ENCODE measurements around the gene SNX13. TPM values are rescaled to one million over a fixed set of nuclear protein-coding genes. Genes with fewer than 3 reads are reported as not detected.

Gene SNX13
- total and polyA plus RNA-seq, 9 of the 15 experiments (the other 6 are each of a cell fraction or from before 2014, with no cell fraction given) = 5.6 to 33.2 (median 25.4) TPM

DNA sequence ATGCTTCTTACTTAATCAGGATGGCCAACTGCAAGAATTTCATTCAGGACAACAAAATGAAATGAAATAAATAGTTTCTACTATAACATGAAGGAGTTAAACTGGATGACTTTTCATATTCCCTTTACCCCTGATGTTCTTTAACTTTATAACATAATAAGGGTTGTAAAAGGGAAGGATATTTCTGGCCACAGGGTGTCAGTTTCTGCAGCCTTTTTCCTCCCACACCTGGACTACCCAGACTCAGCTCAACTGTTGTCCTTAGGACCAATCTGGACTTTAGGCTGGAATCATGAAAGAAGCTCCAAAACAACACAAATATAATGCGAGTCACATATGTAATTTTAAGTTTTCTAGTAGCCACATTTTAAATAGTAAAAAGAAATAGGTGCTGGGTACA is 44.0 kb upstream of the SNX13 start (continued):
- TF ChIP-seq, protein P1, sequence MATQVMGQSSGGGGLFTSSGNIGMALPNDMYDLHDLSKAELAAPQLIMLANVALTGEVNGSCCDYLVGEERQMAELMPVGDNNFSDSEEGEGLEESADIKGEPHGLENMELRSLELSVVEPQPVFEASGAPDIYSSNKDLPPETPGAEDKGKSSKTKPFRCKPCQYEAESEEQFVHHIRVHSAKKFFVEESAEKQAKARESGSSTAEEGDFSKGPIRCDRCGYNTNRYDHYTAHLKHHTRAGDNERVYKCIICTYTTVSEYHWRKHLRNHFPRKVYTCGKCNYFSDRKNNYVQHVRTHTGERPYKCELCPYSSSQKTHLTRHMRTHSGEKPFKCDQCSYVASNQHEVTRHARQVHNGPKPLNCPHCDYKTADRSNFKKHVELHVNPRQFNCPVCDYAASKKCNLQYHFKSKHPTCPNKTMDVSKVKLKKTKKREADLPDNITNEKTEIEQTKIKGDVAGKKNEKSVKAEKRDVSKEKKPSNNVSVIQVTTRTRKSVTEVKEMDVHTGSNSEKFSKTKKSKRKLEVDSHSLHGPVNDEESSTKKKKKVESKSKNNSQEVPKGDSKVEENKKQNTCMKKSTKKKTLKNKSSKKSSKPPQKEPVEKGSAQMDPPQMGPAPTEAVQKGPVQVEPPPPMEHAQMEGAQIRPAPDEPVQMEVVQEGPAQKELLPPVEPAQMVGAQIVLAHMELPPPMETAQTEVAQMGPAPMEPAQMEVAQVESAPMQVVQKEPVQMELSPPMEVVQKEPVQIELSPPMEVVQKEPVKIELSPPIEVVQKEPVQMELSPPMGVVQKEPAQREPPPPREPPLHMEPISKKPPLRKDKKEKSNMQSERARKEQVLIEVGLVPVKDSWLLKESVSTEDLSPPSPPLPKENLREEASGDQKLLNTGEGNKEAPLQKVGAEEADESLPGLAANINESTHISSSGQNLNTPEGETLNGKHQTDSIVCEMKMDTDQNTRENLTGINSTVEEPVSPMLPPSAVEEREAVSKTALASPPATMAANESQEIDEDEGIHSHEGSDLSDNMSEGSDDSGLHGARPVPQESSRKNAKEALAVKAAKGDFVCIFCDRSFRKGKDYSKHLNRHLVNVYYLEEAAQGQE (IDR thresholded peaks at IDR 0.05; ENCODE audit: borderline replicate concordance) = no peak
- TF ChIP-seq, protein P1 (CRISPR knock-in tag; IDR thresholded peaks at IDR 0.05; ENCODE audit: low read depth) = no peak
- no peak for TF ChIP-seq ZSCAN32 (CRISPR knock-in tag; IDR thresholded peaks at IDR 0.05)
- no peak for TF ChIP-seq PML (IDR thresholded peaks at IDR 0.05; ENCODE audit: low read length)
- TF ChIP-seq JUND (IDR thresholded peaks at IDR 0.05; ENCODE audit: borderline replicate concordance, low read depth, low read length) = no peak
- no peak for TF ChIP-seq JUND (tag; IDR thresholded peaks at IDR 0.05; ENCODE audit: borderline replicate concordance, low read depth, low read length)
- TF ChIP-seq CBX1 (IDR thresholded peaks at IDR 0.05; ENCODE audit: low read depth) = no peak
- TF ChIP-seq BDP1 (IDR thresholded peaks at IDR 0.05; ENCODE audit: insufficient read depth, insufficient read length) = no peak
- TF ChIP-seq STAG1 (CRISPR knock-in tag; IDR thresholded peaks at IDR 0.05; ENCODE audit: borderline replicate concordance) = no peak
- TF ChIP-seq HDAC6 (IDR thresholded peaks at IDR 0.05; ENCODE audit: low read depth, low read length) = no peak
- TF ChIP-seq, protein P2, sequence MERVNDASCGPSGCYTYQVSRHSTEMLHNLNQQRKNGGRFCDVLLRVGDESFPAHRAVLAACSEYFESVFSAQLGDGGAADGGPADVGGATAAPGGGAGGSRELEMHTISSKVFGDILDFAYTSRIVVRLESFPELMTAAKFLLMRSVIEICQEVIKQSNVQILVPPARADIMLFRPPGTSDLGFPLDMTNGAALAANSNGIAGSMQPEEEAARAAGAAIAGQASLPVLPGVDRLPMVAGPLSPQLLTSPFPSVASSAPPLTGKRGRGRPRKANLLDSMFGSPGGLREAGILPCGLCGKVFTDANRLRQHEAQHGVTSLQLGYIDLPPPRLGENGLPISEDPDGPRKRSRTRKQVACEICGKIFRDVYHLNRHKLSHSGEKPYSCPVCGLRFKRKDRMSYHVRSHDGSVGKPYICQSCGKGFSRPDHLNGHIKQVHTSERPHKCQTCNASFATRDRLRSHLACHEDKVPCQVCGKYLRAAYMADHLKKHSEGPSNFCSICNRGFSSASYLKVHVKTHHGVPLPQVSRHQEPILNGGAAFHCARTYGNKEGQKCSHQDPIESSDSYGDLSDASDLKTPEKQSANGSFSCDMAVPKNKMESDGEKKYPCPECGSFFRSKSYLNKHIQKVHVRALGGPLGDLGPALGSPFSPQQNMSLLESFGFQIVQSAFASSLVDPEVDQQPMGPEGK (CRISPR knock-in tag; IDR thresholded peaks at IDR 0.05; ENCODE audit: borderline replicate concordance) = no peak
- no peak for TF ChIP-seq ZKSCAN1 (IDR thresholded peaks at IDR 0.05; ENCODE audit: low read depth, low read length)
- TF ChIP-seq KDM4B (IDR thresholded peaks at IDR 0.05; ENCODE audit: borderline replicate concordance in 2 of 2, low read depth in 1 of 2) = no peak
- TF ChIP-seq, protein P3, sequence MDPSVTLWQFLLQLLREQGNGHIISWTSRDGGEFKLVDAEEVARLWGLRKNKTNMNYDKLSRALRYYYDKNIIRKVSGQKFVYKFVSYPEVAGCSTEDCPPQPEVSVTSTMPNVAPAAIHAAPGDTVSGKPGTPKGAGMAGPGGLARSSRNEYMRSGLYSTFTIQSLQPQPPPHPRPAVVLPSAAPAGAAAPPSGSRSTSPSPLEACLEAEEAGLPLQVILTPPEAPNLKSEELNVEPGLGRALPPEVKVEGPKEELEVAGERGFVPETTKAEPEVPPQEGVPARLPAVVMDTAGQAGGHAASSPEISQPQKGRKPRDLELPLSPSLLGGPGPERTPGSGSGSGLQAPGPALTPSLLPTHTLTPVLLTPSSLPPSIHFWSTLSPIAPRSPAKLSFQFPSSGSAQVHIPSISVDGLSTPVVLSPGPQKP (CRISPR knock-in tag; IDR thresholded peaks at IDR 0.05) = no peak

All from K562 (cell line).